Measurements from ENCODE around the gene LYPLA2.

Gene LYPLA2

GRCh38 chr1:23763041-23763577 lies 27.8 kb upstream of the LYPLA2 start:
- DNase-seq (ENCODE audit: low read depth) = no peak
- TF ChIP-seq, protein P1, sequence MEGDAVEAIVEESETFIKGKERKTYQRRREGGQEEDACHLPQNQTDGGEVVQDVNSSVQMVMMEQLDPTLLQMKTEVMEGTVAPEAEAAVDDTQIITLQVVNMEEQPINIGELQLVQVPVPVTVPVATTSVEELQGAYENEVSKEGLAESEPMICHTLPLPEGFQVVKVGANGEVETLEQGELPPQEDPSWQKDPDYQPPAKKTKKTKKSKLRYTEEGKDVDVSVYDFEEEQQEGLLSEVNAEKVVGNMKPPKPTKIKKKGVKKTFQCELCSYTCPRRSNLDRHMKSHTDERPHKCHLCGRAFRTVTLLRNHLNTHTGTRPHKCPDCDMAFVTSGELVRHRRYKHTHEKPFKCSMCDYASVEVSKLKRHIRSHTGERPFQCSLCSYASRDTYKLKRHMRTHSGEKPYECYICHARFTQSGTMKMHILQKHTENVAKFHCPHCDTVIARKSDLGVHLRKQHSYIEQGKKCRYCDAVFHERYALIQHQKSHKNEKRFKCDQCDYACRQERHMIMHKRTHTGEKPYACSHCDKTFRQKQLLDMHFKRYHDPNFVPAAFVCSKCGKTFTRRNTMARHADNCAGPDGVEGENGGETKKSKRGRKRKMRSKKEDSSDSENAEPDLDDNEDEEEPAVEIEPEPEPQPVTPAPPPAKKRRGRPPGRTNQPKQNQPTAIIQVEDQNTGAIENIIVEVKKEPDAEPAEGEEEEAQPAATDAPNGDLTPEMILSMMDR (IDR thresholded peaks at IDR 0.05; ENCODE audit: control insufficient read depth, insufficient read depth, low read depth, low read length, missing control alignments) = no peak
- no peak overlapping the region for H3K4me3 ChIP-seq (ENCODE audit: control insufficient read depth, low read depth, low read length)

- TF ChIP-seq, protein P1 (IDR thresholded peaks at IDR 0.05; ENCODE audit: control insufficient read depth, insufficient read depth, low read depth, low read length, missing control alignments) = no peak
- DNase-seq (ENCODE audit: low read depth) = no peak
- no peak overlapping the region for H3K4me3 ChIP-seq (ENCODE audit: control insufficient read depth, low read depth, low read length)
Measured at GRCh38 chr1:23768733-23769132, 22.2 kb upstream of the LYPLA2 start.

DNA sequence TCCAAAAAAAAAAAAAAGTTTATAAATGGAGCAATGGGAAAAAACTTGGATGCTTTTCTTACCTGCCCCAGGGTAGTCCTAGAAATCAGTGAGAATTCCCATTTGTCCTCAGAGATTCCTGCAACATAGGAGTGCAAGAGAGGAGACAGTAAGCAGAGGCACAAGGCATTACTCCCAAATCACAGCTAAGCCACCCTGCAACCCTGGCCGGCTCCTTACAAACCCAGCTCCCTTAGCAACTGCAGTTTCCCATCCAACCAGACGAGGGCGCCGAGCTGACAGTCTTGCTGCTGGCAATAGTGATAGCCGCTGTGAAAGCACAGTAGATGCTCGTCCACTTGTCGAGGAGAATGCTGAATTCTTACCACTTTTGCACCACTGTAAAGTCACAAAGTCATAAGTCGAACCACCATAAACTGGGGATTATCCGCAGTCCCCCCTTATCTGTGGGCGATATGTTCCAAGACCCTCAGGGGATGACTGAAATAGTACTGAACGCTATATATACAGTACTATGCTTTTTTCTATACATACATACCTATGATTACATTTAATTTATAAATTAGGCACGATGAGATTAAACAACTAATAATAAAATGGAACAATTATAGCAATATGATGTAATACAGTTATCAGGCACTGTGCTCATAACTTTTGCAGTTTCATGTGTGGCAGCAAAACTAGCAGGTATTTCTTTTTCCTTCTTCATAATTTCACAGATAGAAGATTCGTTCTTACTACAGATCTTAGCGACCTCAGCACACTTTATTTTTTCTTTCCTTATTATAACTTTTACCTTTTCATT lies 18.7 kb upstream of the LYPLA2 start:
- no peak overlapping the region for H3K4me3 ChIP-seq (ENCODE audit: control insufficient read depth, low read depth, low read length)
- DNase-seq (ENCODE audit: low read depth) = no peak
- TF ChIP-seq, protein P1 (IDR thresholded peaks at IDR 0.05; ENCODE audit: control insufficient read depth, insufficient read depth, low read depth, low read length, missing control alignments) = peak; percentile 96

- TF ChIP-seq, protein P1 (IDR thresholded peaks at IDR 0.05; ENCODE audit: control insufficient read depth, insufficient read depth, low read depth, low read length, missing control alignments) = no peak
- DNase-seq (ENCODE audit: low read depth) = no peak
- no peak overlapping the region for H3K4me3 ChIP-seq (ENCODE audit: control insufficient read depth, low read depth, low read length)
Measured at GRCh38 chr1:23772854-23773242, 18.1 kb upstream of the LYPLA2 start.

DNA sequence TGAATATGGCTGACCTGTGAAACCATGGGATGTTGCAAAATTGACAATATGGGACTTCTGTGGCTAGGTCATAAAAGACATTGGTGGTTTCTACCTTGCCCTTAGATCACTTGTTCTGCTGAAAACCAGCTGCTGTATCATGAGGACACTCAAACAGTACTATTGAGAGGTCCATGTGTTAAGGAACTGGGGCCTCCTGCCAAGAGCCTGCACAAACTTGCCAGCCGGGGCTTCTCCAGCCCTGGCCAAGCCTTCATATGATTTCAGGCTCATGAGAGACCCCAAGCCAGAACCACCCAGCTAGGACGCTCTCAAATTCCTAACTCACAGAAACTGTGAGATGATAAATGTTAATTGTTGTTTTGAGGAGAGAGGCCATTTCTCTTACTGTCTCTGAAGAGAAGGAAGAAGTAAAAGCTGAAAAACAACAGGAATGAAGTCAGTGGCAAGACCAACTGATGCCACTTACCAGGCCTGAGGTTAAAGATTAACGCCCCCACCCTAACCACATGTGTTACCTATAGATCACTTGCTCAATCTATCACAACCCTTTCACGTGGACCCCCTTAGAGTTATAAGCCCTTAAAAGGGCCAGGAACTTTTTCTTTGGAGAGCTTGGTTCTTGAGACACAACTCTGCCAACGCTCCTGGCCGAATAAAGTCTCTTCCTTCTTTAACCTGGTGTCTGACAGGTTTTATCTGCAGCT lies 16.6 kb upstream of the LYPLA2 start:
- H3K4me3 ChIP-seq (ENCODE audit: control insufficient read depth, low read depth, low read length) = no peak overlapping the region
- DNase-seq (ENCODE audit: low read depth) = no peak
- TF ChIP-seq, protein P1 (IDR thresholded peaks at IDR 0.05; ENCODE audit: control insufficient read depth, insufficient read depth, low read depth, low read length, missing control alignments) = no peak

- DNase-seq (ENCODE audit: low read depth) = no peak
- H3K4me3 ChIP-seq (ENCODE audit: control insufficient read depth, low read depth, low read length) = no peak overlapping the region
- TF ChIP-seq, protein P1 (IDR thresholded peaks at IDR 0.05; ENCODE audit: control insufficient read depth, insufficient read depth, low read depth, low read length, missing control alignments) = no peak
Measured at GRCh38 chr1:23776217-23776616, 14.7 kb upstream of the LYPLA2 start.
